Measurements from ENCODE around the gene AXIN1. TPM values are rescaled to one million over a fixed set of nuclear protein-coding genes. Genes with fewer than 3 reads are reported as not detected.

AXIN1 gene
- total RNA-seq, 1 experiment from 2014 or later: 53.3 TPM

GRCh38 chr16:260326-260725, 92.2 kb downstream of the AXIN1 start:
- POLR2A ChIA-PET: no interaction called here
- in situ Hi-C loops (cut with HindIII; ENCODE audit: low pct_unique_long_range_greater_than_20kb, low sequenced_read_pairs) (no loop called here), intact Hi-C loops (cut with micrococcal nuclease; ENCODE audit: unreplicated experiment) (no loop called here)
- BruUV-seq (replicated peaks): no TSS peak
- Histone ChIP-seq H3K4me3 (ENCODE audit: low read depth in 2 of 2, low read length in 2 of 2) (no peak overlapping the region), H3K9me3 (ENCODE audit: control insufficient read depth, insufficient read depth, low read depth, low read length) (no peaks in the 10 kb centered on the region), H3K27ac (ENCODE audit: low read length) (no peak overlapping the region), H3K27me3 (ENCODE audit: control insufficient read depth, insufficient read depth, low read length) (no peaks in the 10 kb centered on the region), H3K36me3 (ENCODE audit: control insufficient read depth, insufficient read depth, low read length) (no peaks in the 10 kb centered on the region), H3K4me1 (ENCODE audit: control insufficient read depth, insufficient read depth, low read length) (no peaks in the 10 kb centered on the region)
- no peak for TF ChIP-seq POLR2AphosphoS5 (IDR thresholded peaks at IDR 0.05; ENCODE audit: low read depth, low read length)
- no peak for TF ChIP-seq TCF7L2 (IDR thresholded peaks at IDR 0.05; ENCODE audit: low read depth, low read length)
- no peak for TF ChIP-seq REST (IDR thresholded peaks at IDR 0.05; ENCODE audit: insufficient read depth in 1 of 2, low read depth in 2 of 2, low read length in 1 of 2)
- no peak for TF ChIP-seq SIN3A (IDR thresholded peaks at IDR 0.05; ENCODE audit: borderline replicate concordance, insufficient read depth, low read depth, low read length)
- TF ChIP-seq CTCF (IDR thresholded peaks at IDR 0.05): no peak
- CTCF ChIA-PET: no interaction called here
- DNase-seq (ENCODE audit: low read depth, low spot score) (no peak), ATAC-seq (no peak)

- BruUV-seq (replicated peaks): no TSS peak
- ChIA-PET POLR2A (interaction anchor here (0.7 kb wide), 1 partner anchor 41 kb away, joined by 3 read pairs; no protein-coding TSS in a partner anchor), CTCF (no interaction called here)
- H3K9me3 ChIP-seq (ENCODE audit: control insufficient read depth, insufficient read depth, low read depth, low read length): no peaks in the 10 kb centered on the region
- intact Hi-C loops (cut with micrococcal nuclease; ENCODE audit: unreplicated experiment): no loop called here
- no peak overlapping the region for H3K4me3 ChIP-seq (ENCODE audit: low read depth in 2 of 2, low read length in 2 of 2)
- in situ Hi-C loops (cut with HindIII; ENCODE audit: low pct_unique_long_range_greater_than_20kb, low sequenced_read_pairs): no loop called here
- H3K27me3 ChIP-seq (ENCODE audit: control insufficient read depth, insufficient read depth, low read length): no peaks in the 10 kb centered on the region
- H3K36me3 ChIP-seq (ENCODE audit: control insufficient read depth, insufficient read depth, low read length): no peaks in the 10 kb centered on the region
- ATAC-seq (no peak), DNase-seq (ENCODE audit: low read depth, low spot score) (no peak)
- TF ChIP-seq SIN3A (IDR thresholded peaks at IDR 0.05; ENCODE audit: borderline replicate concordance, insufficient read depth, low read depth, low read length): no peak
- no peak for TF ChIP-seq POLR2AphosphoS5 (IDR thresholded peaks at IDR 0.05; ENCODE audit: low read depth, low read length)
- no peak for TF ChIP-seq TCF7L2 (IDR thresholded peaks at IDR 0.05; ENCODE audit: low read depth, low read length)
- no peak for TF ChIP-seq REST (IDR thresholded peaks at IDR 0.05; ENCODE audit: insufficient read depth in 1 of 2, low read depth in 2 of 2, low read length in 1 of 2)
- TF ChIP-seq CTCF (IDR thresholded peaks at IDR 0.05): no peak
- H3K4me1 ChIP-seq (ENCODE audit: control insufficient read depth, insufficient read depth, low read length): no peaks in the 10 kb centered on the region
- H3K27ac ChIP-seq (ENCODE audit: low read length): no peak overlapping the region
These were observed 92.7 kb downstream of the AXIN1 start for GRCh38 chr16:259814-260253.
